Uterus (tissue), 2 donors: ENCODE data around the gene PLPP7.

Experiments used
- CTCF ChIP-seq, 4 experiments: fragments of 200-600 bp in 2 of 4; fragments of 450-650 bp in 2 of 4; sonication (generic) in 2 of 4; IDR thresholded peaks; one replicate each; pipeline ENCODE4 v1.5.1; 2016 to 2019; ENCODE audit warnings: antibody characterized with exemption in 4 of 4, mild to moderate bottlenecking in 2 of 4, moderate library complexity in 1 of 4
- POLR2A ChIP-seq, 2 donors: fragments of 450-650 bp; IDR thresholded peaks; one replicate each; pipeline ENCODE4 v1.6.1; 2016; ENCODE audit warnings: antibody characterized with exemption in 2 of 2, mild to moderate bottlenecking in 1 of 2, moderate library complexity in 1 of 2

DNA sequence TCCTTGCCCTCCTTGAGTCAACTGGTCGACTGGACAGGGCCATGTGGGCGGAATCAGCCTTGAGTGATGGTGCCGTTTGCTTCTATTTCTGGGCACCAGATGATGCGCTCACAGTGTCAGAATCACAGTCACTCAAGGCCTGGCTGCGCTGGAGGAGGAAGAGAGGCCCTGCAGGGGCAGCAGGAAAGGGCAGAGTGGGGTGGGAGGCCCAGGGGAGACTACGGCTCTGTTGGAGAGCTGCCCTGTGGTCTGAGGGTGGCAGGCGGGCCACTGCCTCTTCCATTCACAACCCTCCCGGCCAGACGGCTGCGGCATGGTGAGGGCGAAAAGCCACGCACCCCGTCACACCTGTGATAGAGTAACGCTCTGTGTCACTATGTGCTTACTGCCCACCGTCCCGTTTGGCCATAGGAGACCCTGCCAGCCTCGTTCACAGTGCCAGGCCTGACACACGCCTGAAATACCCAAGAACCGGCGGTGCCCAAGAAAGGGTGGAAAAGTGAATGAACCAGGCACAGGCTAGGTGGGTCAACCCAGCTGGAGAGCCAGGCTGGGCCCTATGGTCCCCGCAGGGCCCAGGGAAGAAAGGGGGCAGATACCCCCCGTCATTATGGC, 9.9 kb downstream of the PLPP7 start:
- no peak for TF ChIP-seq CTCF (IDR thresholded peaks at IDR 0.05)
- TF ChIP-seq POLR2A (IDR thresholded peaks at IDR 0.05): no peak
